Progenitor cell of endocrine pancreas (in vitro differentiated cells): ENCODE results near the gene RPAP3. TPM values are rescaled to one million over a fixed set of nuclear protein-coding genes. Genes with fewer than 3 reads are reported as not detected.

Experiments used
- DNase-seq: peaks from one replicate; pipeline ENCODE4 v3.0.0; 2021; ENCODE audit warnings: low spot score; ENCODE audit not compliant: unreplicated experiment
- H3K27ac Mint-ChIP-seq: 2 replicates; pipeline ENCODE4 v1.8.0; 2021; ENCODE audit warnings: mild to moderate bottlenecking, moderate library complexity, mixed read lengths
- H3K27me3 Mint-ChIP-seq: 2 replicates; pipeline ENCODE4 v1.8.0; 2021; ENCODE audit warnings: mixed read lengths
- H3K36me3 Mint-ChIP-seq: 2 replicates; pipeline ENCODE4 v1.8.0; 2022; ENCODE audit warnings: mixed read lengths; ENCODE audit not compliant: insufficient read depth
- H3K4me1 Mint-ChIP-seq: 2 replicates; pipeline ENCODE4 v1.8.0; 2021; ENCODE audit warnings: low read depth, mixed read lengths
- H3K4me3 Mint-ChIP-seq: 2 replicates; pipeline ENCODE4 v1.8.0; 2021; ENCODE audit warnings: low read depth, mild to moderate bottlenecking, moderate library complexity, mixed read lengths
- H3K9me3 Mint-ChIP-seq: 2 replicates; pipeline ENCODE4 v1.8.0; 2021; ENCODE audit warnings: low read depth, mixed read lengths
- CTCF ChIP-seq: fragments of 200-600 bp; sonication (generic); IDR thresholded peaks from one replicate; pipeline ENCODE4 v1.5.0; 2021; ENCODE audit warnings: antibody characterized with exemption, mild to moderate bottlenecking; ENCODE audit not compliant: unreplicated experiment
- total RNA-seq: library from RNA; stranded (reverse); gene quantifications from 2 replicates; pipeline ENCODE4 v1.2.1, GENCODE V29; 2021

Gene RPAP3
- total RNA-seq, 1 donor from 2014 or later = 36.4 TPM

- Mint-ChIP-seq H3K27ac (no peak overlapping the region), H3K36me3 (no peaks in the 10 kb centered on the region), H3K4me1 (peaks cover 22% of the 10 kb centered on the region), H3K4me3 (no peak overlapping the region), H3K9me3 (no peaks in the 10 kb centered on the region), H3K27me3 (peaks cover 3% of the 10 kb centered on the region)
- DNase-seq = no peak
- TF ChIP-seq CTCF = no peak
Observed at GRCh38 chr12:47732504-47732903, 26.7 kb upstream of the RPAP3 start.

DNA sequence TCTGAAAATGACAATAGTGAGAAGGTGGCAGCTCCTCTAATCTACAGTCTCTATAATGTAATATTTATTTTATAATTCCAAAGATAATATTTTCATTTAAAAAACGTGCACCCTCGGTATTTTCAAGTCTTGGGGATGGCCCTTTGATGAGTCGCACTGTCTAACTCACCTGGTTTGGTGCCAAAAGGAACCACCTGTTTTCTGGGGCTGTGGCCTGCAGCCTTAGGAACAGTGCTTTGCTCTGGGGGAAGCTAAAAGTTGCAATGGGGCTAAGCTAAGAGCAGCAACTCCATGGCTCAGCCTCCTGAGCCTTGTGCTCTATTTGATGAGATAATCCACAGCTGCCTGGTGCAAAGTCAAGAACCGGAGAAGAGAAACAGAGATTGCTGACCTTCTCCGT is 25.9 kb upstream of the RPAP3 start:
- Mint-ChIP-seq H3K9me3 (no peaks in the 10 kb centered on the region), H3K4me3 (no peak overlapping the region), H3K36me3 (no peaks in the 10 kb centered on the region), H3K27me3 (peaks cover 3% of the 10 kb centered on the region), H3K4me1 (peaks cover 19% of the 10 kb centered on the region), H3K27ac (no peak overlapping the region)
- no peak for DNase-seq
- no peak for TF ChIP-seq CTCF

DNA sequence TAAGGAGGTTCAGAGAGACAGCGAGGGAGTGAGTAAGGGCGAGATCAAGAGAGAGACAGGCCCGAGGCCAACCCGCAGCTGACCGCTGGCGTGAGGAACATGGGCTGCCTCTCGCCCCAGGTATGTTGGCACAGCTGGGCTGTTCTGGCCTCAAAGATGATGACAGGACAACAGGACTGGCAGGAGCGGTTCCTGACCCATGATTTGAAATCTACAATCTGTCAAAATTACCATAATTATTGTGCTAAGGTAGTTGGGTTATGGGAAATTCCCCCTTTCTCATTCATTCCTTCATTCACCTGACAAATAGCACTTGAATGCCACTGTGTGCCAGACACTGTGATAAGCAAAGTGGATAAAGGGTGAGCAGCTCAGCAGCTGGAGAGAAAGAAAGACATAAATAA is 24.5 kb upstream of the RPAP3 start:
- Mint-ChIP-seq H3K4me3 (no peak overlapping the region), H3K36me3 (no peaks in the 10 kb centered on the region), H3K4me1 (peaks cover 19% of the 10 kb centered on the region), H3K27ac (no peak overlapping the region), H3K27me3 (peaks cover 3% of the 10 kb centered on the region), H3K9me3 (no peaks in the 10 kb centered on the region)
- no peak for TF ChIP-seq CTCF
- DNase-seq = no peak

DNA sequence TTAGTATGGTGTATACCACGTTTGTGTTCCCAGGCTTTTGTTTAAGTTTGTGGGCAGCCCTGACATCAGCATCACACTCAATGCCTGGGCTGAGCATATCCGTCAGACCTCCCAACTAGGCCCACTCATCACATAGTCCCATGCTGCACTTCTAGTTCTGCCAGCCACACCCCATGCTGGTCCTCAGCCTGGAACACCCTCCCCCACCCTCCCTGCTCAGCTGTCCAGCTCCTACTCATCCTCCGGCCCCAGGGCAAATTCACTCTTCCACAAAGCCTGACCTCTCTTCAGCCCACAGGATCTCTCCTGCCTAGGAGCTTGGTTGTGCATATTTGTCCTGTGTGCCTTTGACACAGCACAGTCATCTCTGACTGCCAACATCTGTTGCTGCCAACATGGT is 23.4 kb upstream of the RPAP3 start:
- no peak overlapping the region for H3K27ac Mint-ChIP-seq
- H3K27me3 Mint-ChIP-seq = peaks cover 3% of the 10 kb centered on the region
- H3K4me3 Mint-ChIP-seq = no peak overlapping the region
- no peak for TF ChIP-seq CTCF
- DNase-seq = no peak
- H3K9me3 Mint-ChIP-seq = no peaks in the 10 kb centered on the region
- H3K36me3 Mint-ChIP-seq = no peaks in the 10 kb centered on the region
- H3K4me1 Mint-ChIP-seq = peaks cover 18% of the 10 kb centered on the region

DNA sequence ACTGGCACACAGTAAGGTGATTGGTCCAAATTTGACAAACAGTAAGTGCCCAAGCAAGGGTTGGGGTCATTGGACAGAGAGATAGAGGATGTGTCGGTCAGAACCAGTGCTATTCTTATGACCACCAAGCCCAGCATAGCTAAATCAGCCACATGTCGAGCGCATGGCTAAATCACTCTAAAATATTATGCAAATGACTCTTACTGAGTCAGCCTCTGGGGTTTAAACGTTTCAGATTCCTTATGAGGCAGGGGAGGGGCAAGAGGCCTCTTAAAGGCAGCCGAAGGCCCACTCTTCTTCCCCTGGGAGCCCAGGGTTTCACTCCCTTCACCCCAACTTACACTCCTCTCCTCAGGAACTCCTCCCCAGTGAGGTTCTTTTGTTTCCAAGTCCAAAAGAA is 20.1 kb upstream of the RPAP3 start:
- Mint-ChIP-seq H3K9me3 (no peaks in the 10 kb centered on the region), H3K36me3 (no peaks in the 10 kb centered on the region)

More for the DNA sequence above, 20.1 kb upstream of the RPAP3 start:
- no peak for TF ChIP-seq CTCF
- Mint-ChIP-seq H3K27ac (no peak overlapping the region), H3K27me3 (no peaks in the 10 kb centered on the region), H3K4me1 (peaks cover 18% of the 10 kb centered on the region), H3K4me3 (no peak overlapping the region)
- DNase-seq = no peak
